Esophagus squamous epithelium (tissue), 4 donors: ENCODE results near the gene ZMYND15.

Experiments
- POLR2A ChIP-seq, 4 donors: fragments of 450-650 bp; IDR thresholded peaks; one replicate each; pipeline ENCODE4 v1.6.1; 2017; ENCODE audit warnings: antibody characterized with exemption in 4 of 4, mild to moderate bottlenecking in 4 of 4, moderate library complexity in 3 of 4
- TF ChIP-seq, protein P1 (sequence below), 6 experiments: fragments of 450-650 bp in 4 of 6; fragments of 200-600 bp in 2 of 6; sonication (generic) in 2 of 6; IDR thresholded peaks; one replicate each; pipeline ENCODE4 v1.5.1; 2016 to 2019; ENCODE audit warnings: antibody characterized with exemption in 6 of 6, mild to moderate bottlenecking in 4 of 6, moderate library complexity in 4 of 6

DNA sequence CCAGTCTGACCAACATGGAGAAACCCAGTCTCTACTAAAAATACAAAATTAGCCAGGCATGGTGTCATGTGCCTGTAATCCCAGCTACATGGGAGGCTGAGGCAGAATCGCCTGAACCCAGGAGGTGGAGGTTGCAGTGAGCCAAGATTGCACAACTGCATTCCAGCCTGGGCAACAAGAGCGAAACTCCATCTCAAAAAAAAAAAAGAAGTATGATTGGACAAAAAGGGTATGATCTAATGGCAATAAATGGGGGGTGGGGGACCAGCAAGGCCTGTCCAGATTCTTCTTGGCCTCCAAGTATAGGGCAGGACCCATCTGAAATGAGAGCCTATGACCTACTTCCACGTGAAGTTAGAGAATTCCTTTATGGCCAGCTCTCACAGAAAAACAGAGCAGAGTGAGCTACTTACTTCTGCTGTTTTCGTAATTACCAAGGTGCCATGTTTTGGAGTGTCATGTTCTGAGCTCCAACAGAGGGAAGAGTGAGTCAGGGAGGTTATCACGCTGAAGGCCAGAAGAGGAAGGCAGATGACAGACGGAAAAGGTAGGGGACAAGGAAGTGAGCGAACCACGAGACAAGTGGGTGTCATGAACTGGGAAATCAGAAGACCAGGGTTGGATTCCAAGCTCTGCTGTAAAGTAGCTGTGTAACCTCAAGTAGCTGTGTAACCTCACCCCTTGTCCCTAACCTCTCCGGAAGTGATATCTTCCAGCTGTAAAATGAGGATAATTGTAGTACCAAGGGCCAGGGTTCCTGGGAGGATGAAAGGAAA is 3.6 kb upstream of the ZMYND15 start:
- TF ChIP-seq, protein P1, sequence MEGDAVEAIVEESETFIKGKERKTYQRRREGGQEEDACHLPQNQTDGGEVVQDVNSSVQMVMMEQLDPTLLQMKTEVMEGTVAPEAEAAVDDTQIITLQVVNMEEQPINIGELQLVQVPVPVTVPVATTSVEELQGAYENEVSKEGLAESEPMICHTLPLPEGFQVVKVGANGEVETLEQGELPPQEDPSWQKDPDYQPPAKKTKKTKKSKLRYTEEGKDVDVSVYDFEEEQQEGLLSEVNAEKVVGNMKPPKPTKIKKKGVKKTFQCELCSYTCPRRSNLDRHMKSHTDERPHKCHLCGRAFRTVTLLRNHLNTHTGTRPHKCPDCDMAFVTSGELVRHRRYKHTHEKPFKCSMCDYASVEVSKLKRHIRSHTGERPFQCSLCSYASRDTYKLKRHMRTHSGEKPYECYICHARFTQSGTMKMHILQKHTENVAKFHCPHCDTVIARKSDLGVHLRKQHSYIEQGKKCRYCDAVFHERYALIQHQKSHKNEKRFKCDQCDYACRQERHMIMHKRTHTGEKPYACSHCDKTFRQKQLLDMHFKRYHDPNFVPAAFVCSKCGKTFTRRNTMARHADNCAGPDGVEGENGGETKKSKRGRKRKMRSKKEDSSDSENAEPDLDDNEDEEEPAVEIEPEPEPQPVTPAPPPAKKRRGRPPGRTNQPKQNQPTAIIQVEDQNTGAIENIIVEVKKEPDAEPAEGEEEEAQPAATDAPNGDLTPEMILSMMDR (IDR thresholded peaks at IDR 0.05): no peak
- TF ChIP-seq POLR2A (IDR thresholded peaks at IDR 0.05): peak in 1 of 4 donors; percentile 24
